Endothelial cell of umbilical vein (primary cell): ENCODE measurements around the gene ESPN. TPM values are rescaled to one million over a fixed set of nuclear protein-coding genes. Genes with fewer than 3 reads are reported as not detected.
"Not testable (repeated sequence)": the region's sequence is repeated elsewhere in the genome, so short reads cannot be mapped to it uniquely, and the experiment has no call there.

Experiments
- BruUV-seq: library from RNA; stranded (reverse); fragments of 400-500 nt; replicated peaks from 2 replicates; lab custom pipeline; 2021; lab: Mats Ljungman, UMichigan
- CTCF ChIA-PET: fragments of 300-600, 350-600 bp; sonication (Branson Sonifier 250); formaldehyde crosslinking; loops from one replicate; lab custom pipeline; 2021; ENCODE audit warnings: antibody characterized with exemption, inconsistent platforms; lab: Charles Lee
- POLR2A ChIA-PET: fragments of 300-600, 350-600 bp; sonication (Branson Sonifier 250); formaldehyde crosslinking; loops from one replicate; lab custom pipeline; 2021; ENCODE audit warnings: antibody characterized with exemption, inconsistent platforms; lab: Charles Lee
- DNase-seq: peaks from one replicate; pipeline ENCODE4 v3.0.0-alpha.2; 2011; ENCODE audit warnings: low read depth, low spot score
- FAIRE-seq: peaks from 2 replicates; lab custom pipeline; 2011; peaks lifted over from hg19 to GRCh38; lab: Jason Lieb, UNC
- H2AFZ ChIP-seq: 2 replicates; pipeline ENCODE4 v1.6.0; 2012; ENCODE audit warnings: low read depth, low read length, control low read depth, inconsistent platforms
- H3K27ac ChIP-seq: 2 replicates; pipeline ENCODE4 v1.5.1; 2011; ENCODE audit warnings: low read depth, mild to moderate bottlenecking, control low read depth, low read length, moderate library complexity; ENCODE audit not compliant: insufficient read depth
- H3K27me3 ChIP-seq, 2 experiments: 2 replicates each; pipeline versions ENCODE4 v1.6.0 to v1.6.1; 2011; ENCODE audit warnings: low read length in 2 of 2, mixed read lengths in 1 of 2; ENCODE audit not compliant: control insufficient read depth in 2 of 2, insufficient read depth in 2 of 2
- H3K36me3 ChIP-seq, 2 experiments: 2 replicates in 1 of 2; 3 replicates in 1 of 2; pipeline ENCODE4 v1.5.1; 2011; ENCODE audit warnings: low read length in 2 of 2, mild to moderate bottlenecking in 1 of 2, moderate library complexity in 1 of 2; ENCODE audit not compliant: control insufficient read depth in 2 of 2, insufficient read depth in 2 of 2; ENCODE audit errors: extremely low read depth in 1 of 2
- H3K4me1 ChIP-seq: 3 replicates; pipeline ENCODE4 v1.5.1; 2011; ENCODE audit warnings: mild to moderate bottlenecking, low read length; ENCODE audit not compliant: control insufficient read depth, insufficient read depth; ENCODE audit errors: extremely low read depth
- H3K4me2 ChIP-seq: 2 replicates; pipeline ENCODE4 v1.6.1; 2011; ENCODE audit warnings: low read length, control low read depth, mixed read lengths; ENCODE audit not compliant: insufficient read depth
- H3K4me3 ChIP-seq, 3 experiments: fragments of 200-600 bp in 1 of 3; sonication (generic), shearing (Covaris generic) in 1 of 3; replicated peaks in 1 of 3; 2 replicates each; pipeline ENCODE4 v1.5.1; 2011 to 2016; ENCODE audit warnings: control low read depth in 3 of 3, low read length in 3 of 3, mild to moderate bottlenecking in 2 of 3, inconsistent platforms in 1 of 3, low read depth in 1 of 3, moderate library complexity in 1 of 3; ENCODE audit not compliant: insufficient read depth in 1 of 3
- H3K79me2 ChIP-seq: 2 replicates; pipeline ENCODE4 v1.6.0; 2012; ENCODE audit warnings: low read length, inconsistent platforms; ENCODE audit not compliant: control insufficient read depth, insufficient read depth
- H3K9ac ChIP-seq: replicated peaks from 2 replicates; pipeline ENCODE3; 2011; ENCODE audit warnings: low read length, control low read depth; ENCODE audit not compliant: insufficient read depth; ENCODE audit errors: extremely low read depth
- H3K9me1 ChIP-seq: replicated peaks from 3 replicates; pipeline ENCODE4 v1.6.0; 2011; ENCODE audit warnings: mild to moderate bottlenecking, low read length; ENCODE audit not compliant: control insufficient read depth, insufficient read depth; ENCODE audit errors: extremely low read depth
- H3K9me3 ChIP-seq: replicated peaks from 2 replicates; pipeline ENCODE4 v1.5.1; 2012; ENCODE audit warnings: low read length, inconsistent platforms; ENCODE audit not compliant: control insufficient read depth, insufficient read depth
- H4K20me1 ChIP-seq: replicated peaks from 2 replicates; pipeline ENCODE3; 2011; ENCODE audit warnings: mild to moderate bottlenecking, low read length; ENCODE audit not compliant: control insufficient read depth, insufficient read depth; ENCODE audit errors: extremely low read depth
- EZH2 ChIP-seq: IDR thresholded peaks from 2 replicates; pipeline ENCODE4 v1.6.1; 2012; ENCODE audit warnings: borderline replicate concordance, low read depth, mild to moderate bottlenecking, moderate library complexity, low read length, inconsistent platforms; ENCODE audit not compliant: severe bottlenecking
- dilution Hi-C: fragments of 300-500 bp; cut with MboI; formaldehyde crosslinking; loops from one replicate; pipeline ENCODE4 v1.15.0; 2019; ENCODE audit warnings: low sequenced_read_pairs; ENCODE audit not compliant: extremely low pct_ligation_motif_present
- intact Hi-C: fragments of 100-400 bp; cut with micrococcal nuclease; formaldehyde crosslinking; loops from one replicate; pipeline ENCODE4 v1.10.0; 2022
- polyA plus RNA-seq, 4 experiments: library from polyadenylated mRNA; depleted of rRNA in 3 of 4; stranded (reverse) in 3 of 4; unstranded in 1 of 4; fragments of >200 nt; gene quantifications; 2 replicates each; pipeline versions ENCODE4 v1.2.1 to v1.2.3, GENCODE V29; 2011 to 2012; ENCODE audit warnings: missing spikeins in 1 of 4
- total RNA-seq: library from RNA; stranded (reverse); gene quantifications from 2 replicates; pipeline ENCODE4 v1.2.3, GENCODE V29; 2021
- TF ChIP-seq, protein P1 (sequence below), 2 donors: IDR thresholded peaks; 1 replicate in 1 of 2; 2 replicates in 1 of 2; pipeline ENCODE4 v1.5.1; 2011; ENCODE audit warnings: low read length in 2 of 2, mild to moderate bottlenecking in 2 of 2, moderate library complexity in 2 of 2, control low read depth in 1 of 2, inconsistent platforms in 1 of 2, low read depth in 1 of 2; ENCODE audit not compliant: insufficient read depth in 1 of 2; ENCODE audit errors: extremely low read depth in 1 of 2

ESPN gene
- total and polyA plus RNA-seq, 2 donors (not counting 3 experiments of a cell fraction or from before 2014, with no cell fraction given) = 0.54 to 0.71 TPM

- not testable (repeated sequence) for FAIRE-seq
Observed at GRCh38 chr1:6455752-6456520, 31.4 kb downstream of the ESPN start.

More at GRCh38 chr1:6455752-6456520, 31.4 kb downstream of the ESPN start:
- H4K20me1 ChIP-seq, H3K9ac ChIP-seq, H3K79me2 ChIP-seq, H3K4me2 ChIP-seq, intact Hi-C loops, dilution Hi-C loops, H3K36me3 ChIP-seq, H3K27ac ChIP-seq, H3K4me1 ChIP-seq, DNase-seq, H2AFZ ChIP-seq, H3K9me3 ChIP-seq, BruUV-seq, H3K4me3 ChIP-seq, H3K9me1 ChIP-seq: not testable (repeated sequence)
- POLR2A ChIA-PET = interaction anchor here (0.7 kb wide), 1 partner anchor 12 kb away, joined by 3 read pairs; no protein-coding TSS in a partner anchor
- H3K27me3 ChIP-seq = peaks cover 29 to 35% of the 10 kb centered on the region in 2 experiments
- CTCF ChIA-PET = interaction anchor here (1.1 to 1.5 kb wide), 2 partner anchors 18 to 33 kb away, joined by 4 read pairs; no protein-coding TSS in a partner anchor
- TF ChIP-seq, protein P1, sequence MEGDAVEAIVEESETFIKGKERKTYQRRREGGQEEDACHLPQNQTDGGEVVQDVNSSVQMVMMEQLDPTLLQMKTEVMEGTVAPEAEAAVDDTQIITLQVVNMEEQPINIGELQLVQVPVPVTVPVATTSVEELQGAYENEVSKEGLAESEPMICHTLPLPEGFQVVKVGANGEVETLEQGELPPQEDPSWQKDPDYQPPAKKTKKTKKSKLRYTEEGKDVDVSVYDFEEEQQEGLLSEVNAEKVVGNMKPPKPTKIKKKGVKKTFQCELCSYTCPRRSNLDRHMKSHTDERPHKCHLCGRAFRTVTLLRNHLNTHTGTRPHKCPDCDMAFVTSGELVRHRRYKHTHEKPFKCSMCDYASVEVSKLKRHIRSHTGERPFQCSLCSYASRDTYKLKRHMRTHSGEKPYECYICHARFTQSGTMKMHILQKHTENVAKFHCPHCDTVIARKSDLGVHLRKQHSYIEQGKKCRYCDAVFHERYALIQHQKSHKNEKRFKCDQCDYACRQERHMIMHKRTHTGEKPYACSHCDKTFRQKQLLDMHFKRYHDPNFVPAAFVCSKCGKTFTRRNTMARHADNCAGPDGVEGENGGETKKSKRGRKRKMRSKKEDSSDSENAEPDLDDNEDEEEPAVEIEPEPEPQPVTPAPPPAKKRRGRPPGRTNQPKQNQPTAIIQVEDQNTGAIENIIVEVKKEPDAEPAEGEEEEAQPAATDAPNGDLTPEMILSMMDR (IDR thresholded peaks at IDR 0.05; ENCODE audit: extremely low read depth in 1 of 2, insufficient read depth in 1 of 2, low read depth in 1 of 2, low read length in 2 of 2) = peak in 1 of 2 donors; percentile 3
- peak; percentile 56 for TF ChIP-seq EZH2
